ENCODE results near the gene ROPN1L. TPM values are rescaled to one million over a fixed set of nuclear protein-coding genes. Genes with fewer than 3 reads are reported as not detected.

Gene ROPN1L
- total RNA-seq, 4 donors from 2014 or later, result 6.3 TPM; not detected in 3

DNA sequence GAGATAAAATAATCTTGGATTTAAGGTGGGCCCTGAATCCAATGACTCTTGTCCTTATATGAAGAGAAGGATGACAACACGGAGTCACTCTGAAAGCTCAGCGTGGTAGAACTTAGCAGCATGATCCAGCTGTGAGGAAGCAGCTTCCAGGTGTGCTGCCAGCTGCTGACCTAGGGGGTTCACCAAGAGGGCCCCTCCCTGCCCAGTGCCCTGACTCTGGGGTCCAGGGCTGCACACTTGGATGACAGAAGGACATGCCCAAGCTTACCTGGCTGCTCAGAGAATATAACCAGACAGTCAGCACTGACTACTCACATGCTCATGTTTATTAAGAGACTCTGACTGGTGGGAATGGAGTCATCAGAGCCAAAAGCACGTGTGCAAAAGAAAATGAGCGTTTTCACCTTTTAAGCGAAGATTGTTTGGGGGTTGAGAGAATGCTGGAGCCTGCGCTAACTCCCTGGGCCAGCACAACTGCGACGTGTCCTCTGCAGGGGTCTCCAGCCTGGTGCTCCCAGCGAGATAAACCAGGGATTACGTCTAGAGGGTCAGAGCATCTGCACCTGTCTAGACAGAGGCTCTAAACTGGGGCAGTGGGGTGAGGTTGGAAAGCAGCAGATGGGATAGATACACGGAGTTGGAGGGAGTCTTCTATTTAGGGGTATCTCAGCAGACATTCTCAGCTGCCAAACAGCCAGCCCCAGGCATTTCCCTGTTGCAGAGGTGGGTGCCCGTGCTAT lies 41.3 kb downstream of the ROPN1L start:
- H3K27me3 ChIP-seq, result no peaks in the 10 kb centered on the region
- TF ChIP-seq, protein P1, sequence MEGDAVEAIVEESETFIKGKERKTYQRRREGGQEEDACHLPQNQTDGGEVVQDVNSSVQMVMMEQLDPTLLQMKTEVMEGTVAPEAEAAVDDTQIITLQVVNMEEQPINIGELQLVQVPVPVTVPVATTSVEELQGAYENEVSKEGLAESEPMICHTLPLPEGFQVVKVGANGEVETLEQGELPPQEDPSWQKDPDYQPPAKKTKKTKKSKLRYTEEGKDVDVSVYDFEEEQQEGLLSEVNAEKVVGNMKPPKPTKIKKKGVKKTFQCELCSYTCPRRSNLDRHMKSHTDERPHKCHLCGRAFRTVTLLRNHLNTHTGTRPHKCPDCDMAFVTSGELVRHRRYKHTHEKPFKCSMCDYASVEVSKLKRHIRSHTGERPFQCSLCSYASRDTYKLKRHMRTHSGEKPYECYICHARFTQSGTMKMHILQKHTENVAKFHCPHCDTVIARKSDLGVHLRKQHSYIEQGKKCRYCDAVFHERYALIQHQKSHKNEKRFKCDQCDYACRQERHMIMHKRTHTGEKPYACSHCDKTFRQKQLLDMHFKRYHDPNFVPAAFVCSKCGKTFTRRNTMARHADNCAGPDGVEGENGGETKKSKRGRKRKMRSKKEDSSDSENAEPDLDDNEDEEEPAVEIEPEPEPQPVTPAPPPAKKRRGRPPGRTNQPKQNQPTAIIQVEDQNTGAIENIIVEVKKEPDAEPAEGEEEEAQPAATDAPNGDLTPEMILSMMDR (IDR thresholded peaks at IDR 0.05), result no peak
- TF ChIP-seq POLR2A (IDR thresholded peaks at IDR 0.05), result no peak
- H3K4me1 ChIP-seq, result no peaks in the 10 kb centered on the region
- H3K27ac ChIP-seq, result no peak overlapping the region
- no peaks in the 10 kb centered on the region for H3K9me3 ChIP-seq
- H3K36me3 ChIP-seq, result no peaks in the 10 kb centered on the region
- DNase-seq, result no peak
- intact Hi-C loops (cut with DNase I; ENCODE audit: low total_unique reads), result no loop called here
- H3K4me3 ChIP-seq, result no peak overlapping the region

DNA sequence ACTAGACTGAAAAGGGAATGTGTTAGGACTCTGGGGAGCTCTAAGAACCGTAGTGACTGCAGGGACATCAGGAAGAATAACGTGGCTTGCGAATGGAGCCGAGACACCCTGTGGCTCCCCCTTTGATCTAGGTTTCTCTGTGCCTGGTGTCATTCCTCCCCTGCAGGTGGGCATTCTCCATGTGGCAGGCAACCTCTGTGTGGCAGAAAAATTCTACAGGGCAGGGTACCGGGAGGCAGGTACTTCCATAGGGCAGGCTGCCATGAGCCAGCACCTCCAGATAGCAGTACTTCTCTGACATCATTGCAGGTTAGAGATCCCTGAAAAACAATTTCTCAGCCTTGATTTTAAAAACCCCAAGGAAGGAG lies 43.1 kb downstream of the ROPN1L start:
- Histone ChIP-seq H3K4me1 (no peaks in the 10 kb centered on the region), H3K9me3 (no peaks in the 10 kb centered on the region), H3K36me3 (no peaks in the 10 kb centered on the region), H3K4me3 (no peak overlapping the region), H3K27me3 (no peaks in the 10 kb centered on the region), H3K27ac (no peak overlapping the region)
- intact Hi-C loops (cut with DNase I; ENCODE audit: low total_unique reads), result no loop called here
- no peak for TF ChIP-seq POLR2A (IDR thresholded peaks at IDR 0.05)
- TF ChIP-seq, protein P1 (IDR thresholded peaks at IDR 0.05), result no peak
- no peak for DNase-seq

DNA sequence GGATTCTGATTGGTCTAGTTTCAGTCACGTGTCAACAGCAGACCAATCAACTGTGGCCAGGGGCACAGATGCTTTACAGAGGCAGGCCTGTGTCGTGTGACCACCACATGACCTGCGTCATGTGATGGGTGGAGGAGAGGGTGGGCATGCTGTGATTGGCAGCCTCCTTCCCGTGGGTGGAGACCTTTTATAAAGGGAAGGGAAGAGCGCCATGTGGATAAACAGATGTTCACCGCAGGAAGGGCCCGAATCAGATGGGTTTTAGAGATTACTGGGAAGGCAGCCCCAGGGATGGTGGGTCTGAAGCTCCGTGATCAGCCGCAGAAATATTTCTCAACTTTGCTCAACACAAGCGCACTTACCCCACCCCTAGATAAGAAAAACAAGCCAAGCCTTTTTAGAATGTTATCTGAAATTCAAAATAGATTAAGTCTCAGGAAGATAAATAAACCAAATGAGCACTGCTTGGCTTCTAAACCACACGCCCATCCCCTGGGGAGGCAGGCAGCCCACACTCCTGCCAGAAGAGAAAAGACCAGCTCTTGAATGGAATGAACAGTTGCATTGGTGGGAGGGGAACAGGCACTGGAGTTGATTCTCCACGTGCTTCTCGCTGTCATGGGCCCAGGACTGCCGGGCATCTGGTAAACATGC lies 43.6 kb downstream of the ROPN1L start:
- no peaks in the 10 kb centered on the region for H3K4me1 ChIP-seq
- H3K9me3 ChIP-seq, result no peaks in the 10 kb centered on the region
- TF ChIP-seq, protein P1 (IDR thresholded peaks at IDR 0.05), result no peak
- TF ChIP-seq POLR2A (IDR thresholded peaks at IDR 0.05), result no peak
- no peak for DNase-seq
- no peaks in the 10 kb centered on the region for H3K36me3 ChIP-seq
- intact Hi-C loops (cut with DNase I; ENCODE audit: low total_unique reads), result no loop called here
- no peaks in the 10 kb centered on the region for H3K27me3 ChIP-seq
- H3K4me3 ChIP-seq, result no peak overlapping the region
- no peak overlapping the region for H3K27ac ChIP-seq

DNA sequence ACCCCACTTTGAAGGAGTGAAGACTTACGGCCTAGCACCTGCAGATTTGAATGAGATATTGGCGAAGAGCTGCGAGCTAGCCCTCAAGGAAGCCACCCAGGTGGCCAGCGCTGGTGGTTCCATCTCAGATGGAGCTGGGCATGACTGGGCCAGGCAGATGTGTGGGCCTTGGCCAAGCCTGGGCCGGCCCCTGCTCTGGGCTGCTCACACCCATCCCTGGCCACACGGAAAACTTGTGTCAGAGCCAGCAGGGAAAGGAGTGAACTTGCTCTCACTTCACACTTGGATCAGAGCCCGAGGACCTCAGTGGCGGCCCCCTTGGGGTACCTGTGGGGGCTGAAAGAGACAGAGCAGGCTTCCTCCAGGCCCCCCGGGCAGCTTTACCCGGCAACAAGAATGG lies 44.2 kb downstream of the ROPN1L start:
- H3K27ac ChIP-seq, result no peak overlapping the region
- H3K27me3 ChIP-seq, result no peaks in the 10 kb centered on the region
- no peak for DNase-seq
- H3K4me1 ChIP-seq, result no peaks in the 10 kb centered on the region
- H3K36me3 ChIP-seq, result no peaks in the 10 kb centered on the region
- TF ChIP-seq, protein P1 (IDR thresholded peaks at IDR 0.05), result no peak
- TF ChIP-seq POLR2A (IDR thresholded peaks at IDR 0.05), result no peak
- H3K4me3 ChIP-seq, result no peak overlapping the region
- H3K9me3 ChIP-seq, result no peaks in the 10 kb centered on the region
- intact Hi-C loops (cut with DNase I; ENCODE audit: low total_unique reads), result no loop called here

DNA sequence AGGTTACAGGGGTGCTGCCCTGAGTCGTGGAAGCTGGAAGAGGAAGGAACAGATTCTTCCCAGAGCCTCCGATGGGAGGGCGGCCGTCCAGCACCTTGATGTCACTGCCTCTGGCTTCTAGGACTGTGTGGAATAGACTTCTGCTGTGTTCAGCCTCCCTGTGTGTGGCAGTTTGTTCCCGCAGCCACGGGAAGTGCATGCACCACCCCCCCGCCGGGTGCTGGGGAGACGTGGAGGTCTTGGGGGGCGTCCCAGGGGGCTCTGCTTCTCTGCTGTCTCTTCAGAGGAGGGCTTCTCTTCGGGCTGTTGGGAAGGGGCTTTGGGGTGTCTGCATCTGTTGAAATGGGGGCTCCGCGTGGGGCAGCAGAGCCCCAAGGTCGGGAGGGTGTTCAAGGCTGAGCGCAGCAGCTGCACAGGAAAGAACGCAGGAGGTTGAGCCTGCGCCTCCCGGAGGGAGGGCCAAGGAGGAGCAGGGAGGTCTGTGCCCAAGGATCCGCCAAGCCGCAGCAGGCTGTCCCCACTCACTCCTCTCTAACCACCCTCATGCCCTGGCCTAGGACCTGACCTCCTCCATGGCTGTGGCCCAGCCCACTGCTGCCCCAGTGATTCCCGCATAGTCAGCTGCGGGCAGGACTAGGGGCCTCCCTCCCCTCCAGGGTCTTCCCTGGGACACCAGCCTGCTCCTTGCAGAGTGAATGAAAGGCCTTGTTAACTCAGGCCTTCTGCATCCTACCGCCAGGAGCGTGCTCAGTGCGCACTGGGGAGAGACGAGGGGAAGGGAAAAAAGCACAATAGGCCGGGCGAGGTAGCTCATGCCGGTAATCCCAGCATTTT lies 45.0 kb downstream of the ROPN1L start:
- Histone ChIP-seq H3K4me3 (no peak overlapping the region), H3K36me3 (no peaks in the 10 kb centered on the region), H3K27me3 (no peaks in the 10 kb centered on the region), H3K9me3 (no peaks in the 10 kb centered on the region), H3K27ac (no peak overlapping the region), H3K4me1 (no peaks in the 10 kb centered on the region)
- no peak for DNase-seq
- TF ChIP-seq, protein P1 (IDR thresholded peaks at IDR 0.05), result no peak
- TF ChIP-seq POLR2A (IDR thresholded peaks at IDR 0.05), result no peak
- intact Hi-C loops (cut with DNase I; ENCODE audit: low total_unique reads), result no loop called here
